ENCODE results near the gene VENTX.

The VENTX gene

DNA sequence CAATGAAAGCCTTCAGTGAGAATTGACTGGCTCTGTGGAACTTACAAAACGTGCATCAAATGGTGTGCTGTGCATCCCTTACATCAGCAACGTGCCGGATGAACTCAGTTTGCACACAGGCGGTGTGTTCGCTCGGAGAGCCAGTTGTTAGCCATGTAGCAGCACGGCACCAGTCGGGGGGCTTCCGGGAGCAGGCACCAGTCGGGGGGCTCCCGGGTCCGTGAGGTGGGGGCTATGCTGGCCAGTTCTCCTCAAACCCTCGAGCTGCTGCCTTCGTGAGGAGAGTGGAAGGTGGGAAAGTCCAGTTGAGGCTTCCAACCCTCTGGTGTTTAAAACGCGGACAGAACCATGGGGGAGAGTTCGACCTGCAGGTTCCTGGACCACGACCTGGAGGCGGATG, 42.6 kb upstream of the VENTX start:
- no peaks in the 10 kb centered on the region for H3K27me3 ChIP-seq
- no peak for TF ChIP-seq Cebpa-rat (IDR thresholded peaks at IDR 0.05)

DNA sequence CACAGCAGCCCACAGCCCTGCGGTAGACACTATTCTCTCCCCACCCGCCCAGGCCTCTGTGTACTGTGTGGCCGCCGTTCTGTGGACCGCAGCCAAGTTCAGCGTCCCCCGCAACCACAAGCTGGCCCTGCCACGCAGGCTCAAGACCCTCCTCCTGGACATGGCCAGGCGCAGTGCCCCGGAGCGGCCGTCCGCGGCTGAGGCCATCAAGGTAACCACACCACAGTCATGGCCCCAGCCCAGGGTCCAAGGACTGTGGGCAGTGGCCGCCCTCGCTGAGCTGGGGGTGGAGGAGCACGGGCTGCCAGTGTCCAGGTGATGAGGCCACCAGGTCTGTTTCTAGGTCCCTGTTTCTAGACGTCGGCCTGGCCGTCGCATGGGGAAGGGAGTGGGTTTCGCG, 42.0 kb upstream of the VENTX start:
- Histone ChIP-seq H3K36me3 (peaks cover 0 to 3% (median 0%) of the 10 kb centered on the region in 11 experiments; a peak in 1 of 22 replicates), H3K4me1 (peaks cover 0 to 27% (median 20%) of the 10 kb centered on the region in 10 experiments; a peak in 14 of 20 replicates), H3K4me2 (no peak overlapping the region), H3K9ac (no peak overlapping the region), H3K27me3 (no peaks in the 10 kb centered on the region), H4K20me1 (no peaks in the 10 kb centered on the region; a peak in 1 of 22 replicates), H3K4me3 (no peak overlapping the region), H3K9me3 (replicated peaks in 1 of 11) (peaks cover 8 to 31% (median 14%) of the 10 kb centered on the region in 11 experiments; a peak in 19 of 22 replicates), H3K27ac (no peak overlapping the region)
- TF ChIP-seq Cebpa-rat (IDR thresholded peaks at IDR 0.05): no peak

More for the DNA sequence above, 42.6 kb upstream of the VENTX start:
- Histone ChIP-seq H3K36me3 (peaks cover 0 to 3% (median 0%) of the 10 kb centered on the region in 11 experiments; a peak in 1 of 22 replicates), H3K4me2 (no peak overlapping the region), H3K9me3 (replicated peaks in 1 of 11) (peaks cover 8 to 31% (median 14%) of the 10 kb centered on the region in 11 experiments; a peak in 19 of 22 replicates), H3K27ac (no peak overlapping the region), H3K4me1 (peaks cover 0 to 24% (median 17%) of the 10 kb centered on the region in 10 experiments; a peak in 14 of 20 replicates), H3K4me3 (no peak overlapping the region), H3K9ac (no peak overlapping the region), H4K20me1 (no peaks in the 10 kb centered on the region; a peak in 1 of 22 replicates)

DNA sequence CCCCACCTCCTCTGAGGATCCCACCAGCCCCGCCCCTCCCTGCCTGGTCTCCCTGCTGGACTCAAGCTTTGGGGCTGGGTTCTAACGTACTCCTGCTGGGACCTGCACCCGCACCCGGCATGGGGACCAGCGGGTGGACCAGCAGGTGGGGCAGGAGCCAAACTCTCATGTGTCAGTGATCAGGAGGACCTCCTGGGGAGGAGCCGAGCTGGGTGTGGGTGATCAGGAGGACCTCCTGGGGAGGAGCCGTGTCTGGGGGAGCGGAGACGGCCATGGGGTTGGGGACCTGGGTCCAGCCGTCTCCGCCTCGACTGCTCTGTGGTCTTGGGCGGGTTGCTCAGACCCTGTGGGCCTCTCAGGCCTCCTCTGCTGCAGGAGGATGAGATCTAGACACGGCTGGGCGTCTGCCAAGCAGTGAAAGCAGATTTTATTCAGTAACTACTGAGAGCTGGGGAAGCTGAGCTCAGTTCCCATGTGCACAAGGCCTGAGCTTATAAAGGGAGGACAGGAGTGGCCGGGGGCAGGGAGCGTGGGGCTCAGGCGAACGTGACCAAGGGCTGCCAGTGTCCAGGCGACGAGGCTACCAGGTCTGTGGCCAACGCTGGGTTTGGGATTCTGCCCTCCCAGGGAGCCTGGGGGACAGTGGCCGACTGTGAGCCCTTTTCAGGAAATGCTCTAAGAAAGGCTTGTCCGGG, 41.3 kb upstream of the VENTX start:
- H3K9ac ChIP-seq: peak overlapping the region in 5 of 11 experiments; percentile 12 to 50 (median 25); a peak in 5 of 22 replicates
- peaks cover 0 to 3% (median 0%) of the 10 kb centered on the region in 11 experiments; a peak in 1 of 22 replicates for H3K36me3 ChIP-seq
- peaks cover 0 to 3% (median 0%) of the 10 kb centered on the region in 11 experiments; a peak in 3 of 22 replicates for H4K20me1 ChIP-seq
- peaks cover 0 to 27% (median 20%) of the 10 kb centered on the region in 10 experiments; a peak in 14 of 20 replicates for H3K4me1 ChIP-seq
- H3K9me3 ChIP-seq (replicated peaks in 1 of 11): peaks cover 8 to 28% (median 14%) of the 10 kb centered on the region in 11 experiments; a peak in 19 of 22 replicates
- H3K4me3 ChIP-seq: no peak overlapping the region
- H3K27me3 ChIP-seq: no peaks in the 10 kb centered on the region
- no peak overlapping the region for H3K27ac ChIP-seq
- no peak for TF ChIP-seq Cebpa-rat (IDR thresholded peaks at IDR 0.05)
- H3K4me2 ChIP-seq: peak overlapping the region in 9 of 11 experiments; percentile 15 to 65 (median 45); a peak in 15 of 22 replicates

DNA sequence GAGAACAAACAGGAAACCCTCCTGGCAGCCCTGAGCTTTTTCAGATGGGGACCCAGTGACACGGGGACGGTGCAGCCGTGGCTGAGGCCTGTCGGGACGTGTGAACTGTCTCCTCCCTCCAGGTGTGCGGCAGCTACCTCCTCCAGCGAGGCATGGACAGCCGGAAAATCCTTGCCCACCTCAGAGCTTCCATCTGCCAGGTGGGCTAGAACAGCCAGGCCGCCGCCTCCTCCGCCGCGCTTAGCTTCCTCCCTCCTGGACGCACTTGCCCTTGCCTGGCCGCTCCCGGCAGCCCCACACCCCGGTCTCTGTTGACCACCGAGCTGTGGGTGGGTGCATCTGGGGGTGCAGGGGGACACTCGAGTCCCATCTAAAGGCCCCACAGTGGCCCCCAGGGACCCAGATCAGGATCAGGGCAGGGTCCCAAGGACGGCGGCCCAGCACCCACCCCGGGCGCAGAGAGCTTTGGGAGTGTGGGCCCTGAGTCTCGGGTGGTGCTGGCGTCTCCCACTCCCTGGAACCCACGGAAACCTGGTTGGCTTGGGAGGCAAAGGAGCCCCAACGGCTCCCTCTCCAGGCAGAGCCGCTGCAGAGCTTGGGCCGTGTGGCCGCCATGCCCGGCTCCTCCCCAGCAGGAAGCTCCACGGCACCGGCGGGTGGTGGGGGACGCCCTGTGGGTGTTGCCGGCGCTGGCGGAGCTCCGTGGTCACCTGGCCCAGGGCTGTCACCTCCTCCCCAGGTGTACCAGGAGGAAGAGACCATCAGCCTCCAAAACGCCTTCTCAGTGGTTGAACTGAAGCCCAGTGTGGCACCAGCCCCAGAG, 40.5 kb upstream of the VENTX start:
- no peak for TF ChIP-seq Cebpa-rat (IDR thresholded peaks at IDR 0.05)
- peaks cover 0 to 27% (median 20%) of the 10 kb centered on the region in 10 experiments; a peak in 14 of 20 replicates for H3K4me1 ChIP-seq
- no peak overlapping the region for H3K27ac ChIP-seq
- no peaks in the 10 kb centered on the region for H3K36me3 ChIP-seq
- H3K4me3 ChIP-seq: no peak overlapping the region
- peak overlapping the region in 9 of 11 experiments; percentile 15 to 65 (median 45); a peak in 17 of 22 replicates for H3K4me2 ChIP-seq
- peaks cover 1 to 20% (median 7%) of the 10 kb centered on the region in 11 experiments; a peak in 13 of 22 replicates for H3K9me3 ChIP-seq (replicated peaks in 1 of 11)
- peak overlapping the region in 5 of 11 experiments; percentile 12 to 50 (median 25); a peak in 5 of 22 replicates for H3K9ac ChIP-seq
- no peaks in the 10 kb centered on the region for H3K27me3 ChIP-seq
- peaks cover 0 to 11% (median 0%) of the 10 kb centered on the region in 11 experiments; a peak in 3 of 22 replicates for H4K20me1 ChIP-seq

DNA sequence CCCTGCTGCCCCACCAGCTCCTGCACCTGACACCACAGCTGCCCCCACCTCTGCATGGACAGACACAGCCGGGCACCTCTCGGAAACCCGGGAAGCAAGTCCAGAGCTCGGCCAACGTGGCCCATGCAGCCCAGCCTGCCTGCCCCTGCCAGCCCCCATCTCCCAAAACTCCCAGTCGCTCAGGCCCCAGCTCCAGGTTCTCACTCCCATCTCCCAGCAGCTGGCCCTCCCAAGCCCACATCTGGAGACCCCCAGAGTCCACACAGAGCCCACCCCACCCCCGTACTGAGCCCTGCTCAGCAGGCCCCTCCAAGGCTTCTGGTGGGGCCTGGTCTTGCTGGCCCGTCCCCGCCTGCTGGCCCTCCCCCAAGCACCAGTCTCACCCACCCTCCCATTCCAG, 39.9 kb upstream of the VENTX start:
- H3K27me3 ChIP-seq: no peaks in the 10 kb centered on the region
- no peaks in the 10 kb centered on the region for H3K36me3 ChIP-seq
- no peak overlapping the region for H3K4me3 ChIP-seq
- peak overlapping the region in 2 of 11 experiments; percentile 58 to 65; a peak in 2 of 22 replicates for H3K4me2 ChIP-seq
- H3K4me1 ChIP-seq: peaks cover 0 to 27% (median 20%) of the 10 kb centered on the region in 10 experiments; a peak in 14 of 20 replicates
- H3K27ac ChIP-seq: no peak overlapping the region
- H3K9ac ChIP-seq: no peak overlapping the region
- peaks cover 0 to 15% (median 5%) of the 10 kb centered on the region in 11 experiments; a peak in 9 of 22 replicates for H3K9me3 ChIP-seq (replicated peaks in 1 of 11)
- H4K20me1 ChIP-seq: peaks cover 0 to 17% (median 0%) of the 10 kb centered on the region in 11 experiments; a peak in 3 of 22 replicates
- TF ChIP-seq Cebpa-rat (IDR thresholded peaks at IDR 0.05): no peak

DNA sequence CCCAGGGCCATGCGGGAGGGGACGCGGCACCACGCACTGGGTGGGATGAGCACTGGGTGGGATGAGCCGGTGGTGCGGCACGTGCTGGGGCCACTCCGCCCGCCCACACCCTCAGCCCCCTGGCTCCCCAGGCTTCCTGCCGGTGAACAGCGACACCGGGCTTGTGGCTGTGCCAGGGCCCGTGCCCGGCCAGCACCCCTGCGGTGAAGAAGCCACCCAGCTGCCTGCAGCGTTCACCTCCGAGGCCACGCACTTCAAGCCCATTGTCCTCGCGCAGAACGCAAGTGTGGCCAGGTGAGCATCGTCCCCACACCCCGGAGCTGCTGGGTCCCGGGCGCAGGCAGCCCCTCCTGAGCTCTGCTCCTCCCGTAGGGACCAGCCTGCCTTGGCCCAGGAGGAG, 39.4 kb upstream of the VENTX start:
- H3K9ac ChIP-seq: no peak overlapping the region
- H3K36me3 ChIP-seq: no peaks in the 10 kb centered on the region
- TF ChIP-seq Cebpa-rat (IDR thresholded peaks at IDR 0.05): no peak
- H4K20me1 ChIP-seq: peaks cover 0 to 17% (median 0%) of the 10 kb centered on the region in 11 experiments; a peak in 3 of 22 replicates
- H3K4me1 ChIP-seq: peaks cover 0 to 27% (median 20%) of the 10 kb centered on the region in 10 experiments; a peak in 14 of 20 replicates
- H3K4me3 ChIP-seq: no peak overlapping the region
- H3K9me3 ChIP-seq (replicated peaks in 1 of 11): peaks cover 0 to 11% (median 5%) of the 10 kb centered on the region in 11 experiments; a peak in 8 of 22 replicates
- H3K4me2 ChIP-seq: no peak overlapping the region
- no peaks in the 10 kb centered on the region for H3K27me3 ChIP-seq
- H3K27ac ChIP-seq: no peak overlapping the region

DNA sequence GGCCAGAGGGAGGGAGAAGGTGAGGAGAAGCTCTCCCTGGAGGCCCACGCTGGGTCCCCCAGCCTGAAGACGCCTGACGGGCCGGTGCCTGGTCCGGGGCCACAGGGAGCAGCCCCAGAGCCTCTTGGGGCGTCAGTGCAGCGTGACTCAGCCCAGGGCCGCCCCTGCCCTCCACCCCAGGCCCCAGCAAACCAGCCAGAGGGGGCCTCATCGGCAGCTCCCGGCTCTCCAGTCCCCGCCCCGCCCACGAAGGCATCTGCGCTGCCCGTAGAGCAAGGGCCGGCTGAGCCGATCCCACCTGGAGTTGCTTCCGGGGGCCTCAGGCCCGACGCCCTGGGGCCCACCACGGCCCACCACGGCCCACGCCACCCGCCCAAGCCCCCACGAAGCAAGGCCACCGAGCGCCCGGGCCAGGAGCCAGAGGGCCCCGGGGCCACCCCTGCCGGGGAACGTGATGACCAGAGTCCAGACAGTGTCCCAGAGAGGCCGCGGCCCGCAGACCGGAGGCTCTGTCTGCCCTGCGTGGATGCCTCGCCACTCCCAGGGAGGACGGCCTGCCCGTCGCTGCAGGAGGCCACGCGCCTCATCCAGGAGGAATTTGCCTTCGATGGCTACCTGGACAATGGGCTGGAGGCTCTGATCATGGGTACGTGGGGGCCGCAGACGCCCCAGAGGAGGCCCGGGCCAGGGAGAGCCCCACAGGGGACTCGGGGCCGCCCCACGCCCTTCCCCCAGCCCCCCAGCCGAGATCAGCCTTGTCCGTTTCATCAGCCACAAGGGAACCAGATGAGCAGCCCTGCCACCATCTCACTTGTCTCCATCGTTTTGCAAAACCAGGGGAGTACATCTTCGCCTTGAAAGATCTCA, 38.8 kb upstream of the VENTX start:
- no peak for TF ChIP-seq Cebpa-rat (IDR thresholded peaks at IDR 0.05)
- Histone ChIP-seq H3K9me3 (replicated peaks in 1 of 11) (peaks cover 0 to 7% (median 2%) of the 10 kb centered on the region in 11 experiments; a peak in 7 of 22 replicates), H3K4me2 (no peak overlapping the region), H3K27ac (no peak overlapping the region), H4K20me1 (peaks cover 0 to 17% (median 0%) of the 10 kb centered on the region in 11 experiments; a peak in 3 of 22 replicates), H3K4me3 (no peak overlapping the region), H3K9ac (no peak overlapping the region), H3K27me3 (no peaks in the 10 kb centered on the region), H3K36me3 (no peaks in the 10 kb centered on the region), H3K4me1 (peaks cover 0 to 27% (median 20%) of the 10 kb centered on the region in 10 experiments; a peak in 14 of 20 replicates)

DNA sequence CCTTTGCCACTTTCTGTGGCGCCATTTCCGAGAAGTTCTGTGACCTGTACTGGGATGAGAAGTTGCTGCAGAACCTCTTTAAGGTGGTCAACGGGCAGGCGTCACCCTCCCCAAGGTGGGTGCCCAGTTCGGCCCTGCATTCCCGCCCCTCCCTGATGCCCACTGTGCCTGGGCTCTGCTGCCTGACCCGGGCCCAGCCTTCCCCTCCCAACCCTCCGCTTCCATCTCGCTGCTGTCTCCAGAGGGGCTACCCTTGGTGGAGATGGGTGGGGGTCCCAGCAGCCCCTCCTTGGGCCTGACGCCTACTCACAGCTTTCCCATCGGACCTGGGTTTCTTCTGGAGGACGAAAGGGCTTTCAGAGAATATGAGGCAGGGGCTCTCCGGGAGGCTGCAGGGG, 38.2 kb upstream of the VENTX start:
- H3K27ac ChIP-seq: no peak overlapping the region
- H3K4me3 ChIP-seq: no peak overlapping the region
- no peak overlapping the region for H3K9ac ChIP-seq
- H3K4me1 ChIP-seq: peaks cover 0 to 30% (median 20%) of the 10 kb centered on the region in 10 experiments; a peak in 14 of 20 replicates
- H4K20me1 ChIP-seq: peaks cover 0 to 17% (median 0%) of the 10 kb centered on the region in 11 experiments; a peak in 3 of 22 replicates
- H3K36me3 ChIP-seq: no peaks in the 10 kb centered on the region
- TF ChIP-seq Cebpa-rat (IDR thresholded peaks at IDR 0.05): no peak
- no peaks in the 10 kb centered on the region for H3K27me3 ChIP-seq
- peaks cover 0 to 1% (median 0%) of the 10 kb centered on the region in 11 experiments; a peak in 1 of 22 replicates for H3K9me3 ChIP-seq (replicated peaks in 1 of 11)
- H3K4me2 ChIP-seq: peak overlapping the region in 7 of 11 experiments; percentile 3 to 41 (median 17); a peak in 7 of 22 replicates
